HL-60 (cell line): ENCODE measurements around the gene PIK3CA.

Experiments used
- DNase-seq, 2 experiments: peaks; one replicate each; pipeline ENCODE4 v3.0.0-alpha.2; 2010 to 2020; ENCODE audit warnings: low read depth in 1 of 2, low spot score in 1 of 2
- H3K27ac ChIP-seq: fragments of 250-450 bp; sonication (Bioruptor Pico); replicated peaks from 2 replicates; pipeline ENCODE4 v1.5.1; 2020; ENCODE audit warnings: mild to moderate bottlenecking, moderate library complexity
- H3K27me3 ChIP-seq: fragments of 250-450 bp; sonication (Bioruptor Pico); 2 replicates; pipeline ENCODE4 v1.5.1; 2021; ENCODE audit warnings: mild to moderate bottlenecking, moderate library complexity; ENCODE audit not compliant: insufficient read depth, poor library complexity, severe bottlenecking
- H3K4me3 ChIP-seq: replicated peaks from 2 replicates; pipeline ENCODE4 v1.5.1; 2011; ENCODE audit warnings: mild to moderate bottlenecking, control low read depth, low read length; ENCODE audit not compliant: insufficient read depth
- GABPA ChIP-seq: IDR thresholded peaks from 2 replicates; pipeline ENCODE4 v1.6.1; 2012; ENCODE audit warnings: low read depth
- POLR2AphosphoS5 ChIP-seq: IDR thresholded peaks from 2 replicates; pipeline ENCODE4 v1.6.1; 2012; ENCODE audit warnings: low read depth
- SPI1 ChIP-seq: IDR thresholded peaks from 2 replicates; pipeline ENCODE4 v1.6.1; 2012; ENCODE audit warnings: low read depth, mild to moderate bottlenecking, borderline replicate concordance
- TF ChIP-seq, protein P1 (sequence below): IDR thresholded peaks from 2 replicates; pipeline ENCODE4 v1.6.1; 2012; ENCODE audit warnings: low read depth; ENCODE audit not compliant: insufficient replicate concordance
- TF ChIP-seq, protein P2 (sequence below): IDR thresholded peaks from one replicate; pipeline ENCODE4 v1.5.1; 2011; ENCODE audit warnings: low read length, control low read depth, inconsistent platforms; ENCODE audit not compliant: insufficient read depth

The PIK3CA gene

DNA sequence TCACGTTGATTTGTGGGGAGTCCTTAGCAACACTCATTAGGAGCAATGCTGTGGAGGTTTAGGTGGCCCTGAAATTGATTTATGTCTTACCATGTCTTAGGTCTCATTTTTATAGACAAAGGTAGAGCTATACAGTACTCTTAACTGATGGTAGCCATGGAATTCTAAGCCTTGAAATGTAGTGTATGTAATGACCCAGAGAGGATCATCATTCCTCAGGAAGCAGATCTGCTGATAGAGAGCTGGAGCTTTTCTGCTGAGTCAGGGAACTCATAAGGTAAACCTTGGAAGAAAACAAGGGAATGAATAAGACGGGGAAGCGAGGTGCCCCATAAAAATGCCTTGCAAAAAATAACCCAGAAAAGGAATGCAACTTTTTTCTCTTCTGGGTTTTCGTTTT lies 140.7 kb downstream of the PIK3CA start:
- TF ChIP-seq POLR2AphosphoS5 (no peak), SPI1 (no peak), GABPA (no peak)
- TF ChIP-seq, protein P1, sequence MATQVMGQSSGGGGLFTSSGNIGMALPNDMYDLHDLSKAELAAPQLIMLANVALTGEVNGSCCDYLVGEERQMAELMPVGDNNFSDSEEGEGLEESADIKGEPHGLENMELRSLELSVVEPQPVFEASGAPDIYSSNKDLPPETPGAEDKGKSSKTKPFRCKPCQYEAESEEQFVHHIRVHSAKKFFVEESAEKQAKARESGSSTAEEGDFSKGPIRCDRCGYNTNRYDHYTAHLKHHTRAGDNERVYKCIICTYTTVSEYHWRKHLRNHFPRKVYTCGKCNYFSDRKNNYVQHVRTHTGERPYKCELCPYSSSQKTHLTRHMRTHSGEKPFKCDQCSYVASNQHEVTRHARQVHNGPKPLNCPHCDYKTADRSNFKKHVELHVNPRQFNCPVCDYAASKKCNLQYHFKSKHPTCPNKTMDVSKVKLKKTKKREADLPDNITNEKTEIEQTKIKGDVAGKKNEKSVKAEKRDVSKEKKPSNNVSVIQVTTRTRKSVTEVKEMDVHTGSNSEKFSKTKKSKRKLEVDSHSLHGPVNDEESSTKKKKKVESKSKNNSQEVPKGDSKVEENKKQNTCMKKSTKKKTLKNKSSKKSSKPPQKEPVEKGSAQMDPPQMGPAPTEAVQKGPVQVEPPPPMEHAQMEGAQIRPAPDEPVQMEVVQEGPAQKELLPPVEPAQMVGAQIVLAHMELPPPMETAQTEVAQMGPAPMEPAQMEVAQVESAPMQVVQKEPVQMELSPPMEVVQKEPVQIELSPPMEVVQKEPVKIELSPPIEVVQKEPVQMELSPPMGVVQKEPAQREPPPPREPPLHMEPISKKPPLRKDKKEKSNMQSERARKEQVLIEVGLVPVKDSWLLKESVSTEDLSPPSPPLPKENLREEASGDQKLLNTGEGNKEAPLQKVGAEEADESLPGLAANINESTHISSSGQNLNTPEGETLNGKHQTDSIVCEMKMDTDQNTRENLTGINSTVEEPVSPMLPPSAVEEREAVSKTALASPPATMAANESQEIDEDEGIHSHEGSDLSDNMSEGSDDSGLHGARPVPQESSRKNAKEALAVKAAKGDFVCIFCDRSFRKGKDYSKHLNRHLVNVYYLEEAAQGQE: no peak
- TF ChIP-seq, protein P2, sequence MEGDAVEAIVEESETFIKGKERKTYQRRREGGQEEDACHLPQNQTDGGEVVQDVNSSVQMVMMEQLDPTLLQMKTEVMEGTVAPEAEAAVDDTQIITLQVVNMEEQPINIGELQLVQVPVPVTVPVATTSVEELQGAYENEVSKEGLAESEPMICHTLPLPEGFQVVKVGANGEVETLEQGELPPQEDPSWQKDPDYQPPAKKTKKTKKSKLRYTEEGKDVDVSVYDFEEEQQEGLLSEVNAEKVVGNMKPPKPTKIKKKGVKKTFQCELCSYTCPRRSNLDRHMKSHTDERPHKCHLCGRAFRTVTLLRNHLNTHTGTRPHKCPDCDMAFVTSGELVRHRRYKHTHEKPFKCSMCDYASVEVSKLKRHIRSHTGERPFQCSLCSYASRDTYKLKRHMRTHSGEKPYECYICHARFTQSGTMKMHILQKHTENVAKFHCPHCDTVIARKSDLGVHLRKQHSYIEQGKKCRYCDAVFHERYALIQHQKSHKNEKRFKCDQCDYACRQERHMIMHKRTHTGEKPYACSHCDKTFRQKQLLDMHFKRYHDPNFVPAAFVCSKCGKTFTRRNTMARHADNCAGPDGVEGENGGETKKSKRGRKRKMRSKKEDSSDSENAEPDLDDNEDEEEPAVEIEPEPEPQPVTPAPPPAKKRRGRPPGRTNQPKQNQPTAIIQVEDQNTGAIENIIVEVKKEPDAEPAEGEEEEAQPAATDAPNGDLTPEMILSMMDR: no peak
- Histone ChIP-seq H3K27ac (no peak overlapping the region), H3K27me3 (no peaks in the 10 kb centered on the region), H3K4me3 (no peak overlapping the region)
- DNase-seq: no peak

DNA sequence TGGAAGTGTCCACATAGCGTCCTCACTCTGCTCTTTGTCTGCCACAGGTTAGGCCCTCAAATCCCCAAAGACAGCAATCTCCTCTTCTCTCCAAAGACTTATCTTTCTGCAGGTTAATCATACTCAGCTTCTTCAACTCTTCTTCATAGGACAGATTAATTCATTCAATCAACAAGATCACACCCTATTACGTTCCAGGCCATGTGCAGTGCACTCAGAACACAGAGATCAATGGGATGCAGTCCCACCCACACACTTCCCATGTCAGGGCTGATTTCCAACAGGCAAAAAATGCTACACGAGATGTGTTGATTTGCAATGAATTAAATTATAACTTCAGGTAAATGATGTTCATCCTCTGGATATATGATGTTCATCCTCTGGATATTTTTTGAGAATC lies 141.1 kb downstream of the PIK3CA start:
- DNase-seq: no peak
- H3K27me3 ChIP-seq: no peaks in the 10 kb centered on the region
- no peak overlapping the region for H3K4me3 ChIP-seq
- no peak overlapping the region for H3K27ac ChIP-seq
- TF ChIP-seq, protein P2: no peak
- TF ChIP-seq SPI1 (no peak), GABPA (no peak), POLR2AphosphoS5 (no peak)
- TF ChIP-seq, protein P1: no peak
